ENCODE data around the gene VAMP5.
"Not testable (repeated sequence)": the region's sequence is repeated elsewhere in the genome, so short reads cannot be mapped to it uniquely, and the experiment has no call there.

Gene VAMP5

DNA sequence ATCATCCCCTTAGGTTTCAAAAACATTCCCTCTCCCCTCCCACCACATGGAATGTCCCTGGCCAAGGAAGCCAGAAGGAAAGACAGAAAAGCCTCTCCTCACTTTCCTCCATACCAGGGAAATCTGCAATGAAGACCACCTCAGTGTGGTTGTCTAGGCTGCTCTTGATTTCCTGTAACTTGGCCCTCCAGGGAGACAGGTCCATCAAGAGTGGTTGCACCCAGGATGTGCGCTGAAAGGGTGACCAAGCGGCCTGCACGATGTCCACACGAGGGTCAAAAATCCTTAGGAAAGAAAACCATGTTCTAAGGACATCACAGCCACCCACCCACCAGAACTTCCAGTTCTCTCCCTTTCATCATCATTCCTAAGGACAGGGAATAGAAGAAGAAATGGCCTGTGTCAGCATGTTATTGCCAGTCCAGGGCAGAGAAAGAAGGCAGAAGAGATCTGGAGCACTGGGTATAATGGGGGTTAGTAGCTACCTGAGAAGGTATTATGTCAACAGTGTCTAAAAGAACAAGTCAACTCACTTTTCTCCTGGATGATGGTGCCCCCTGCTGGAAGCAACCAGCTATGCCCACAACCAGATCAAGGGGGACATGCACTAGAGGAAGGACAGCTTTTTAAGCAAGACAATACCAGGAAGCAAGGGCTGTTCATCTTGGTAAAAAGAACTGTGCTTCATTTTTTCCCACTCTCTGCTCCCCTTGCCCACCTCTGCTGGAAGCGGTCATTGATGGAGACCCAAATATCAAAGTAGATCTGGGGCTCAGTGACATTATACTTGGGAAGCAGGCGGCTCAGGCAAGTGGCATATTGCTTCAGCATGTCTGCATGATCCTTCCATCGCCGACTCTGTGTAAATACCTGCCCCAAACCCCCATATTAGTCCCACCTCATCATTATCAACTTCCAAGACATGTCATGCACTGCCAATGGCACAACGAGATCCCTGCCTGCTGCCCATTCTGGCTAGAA is 32.2 kb upstream of the VAMP5 start:
- peak; percentile 78 for DNase-seq

GRCh38 chr2:85553184-85553583 is 31.0 kb upstream of the VAMP5 start:
- DNase-seq = no peak

- no peak for DNase-seq
Measured at GRCh38 chr2:85554980-85555612, 29.1 kb upstream of the VAMP5 start.

DNA sequence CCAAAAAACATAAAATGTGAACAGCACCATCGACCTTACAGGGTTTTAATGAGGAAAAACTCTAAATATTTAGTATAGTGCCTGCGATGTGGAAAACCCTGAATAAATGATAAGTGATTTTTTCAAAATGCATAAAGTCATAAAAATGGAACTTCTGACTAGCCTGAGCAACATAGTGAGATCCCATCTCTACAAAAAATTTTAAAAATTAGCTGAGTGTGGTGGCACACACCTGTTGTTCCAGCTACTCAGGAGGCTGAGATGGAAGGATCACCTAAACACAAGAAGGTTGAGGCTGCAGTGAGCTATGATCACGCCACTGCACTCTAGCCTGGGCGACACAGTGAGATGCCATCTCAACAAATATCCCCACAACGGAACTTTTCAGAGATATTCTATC is 27.1 kb upstream of the VAMP5 start:
- DNase-seq = no peak

- DNase-seq = no peak
Measured at GRCh38 chr2:85558160-85558559, 26.1 kb upstream of the VAMP5 start.

DNA sequence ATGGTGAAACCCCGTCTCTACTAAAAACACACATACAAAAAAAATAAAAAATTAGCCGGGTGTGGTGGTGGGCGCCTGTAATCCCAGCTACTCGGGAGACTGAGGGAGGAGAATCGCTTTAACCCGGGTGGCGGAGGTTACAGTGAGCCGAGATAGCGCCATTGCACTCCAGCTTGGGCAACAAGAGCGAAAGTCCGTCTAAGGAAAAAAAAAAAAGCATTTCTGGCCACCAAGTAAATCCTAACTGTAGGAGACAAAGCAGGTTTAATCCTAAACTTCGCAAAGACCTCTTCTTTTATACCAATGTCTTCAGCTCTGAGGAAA is 23.9 kb upstream of the VAMP5 start:
- DNase-seq = not testable (repeated sequence)

- no peak for DNase-seq
Measured at GRCh38 chr2:85560812-85561279, 23.4 kb upstream of the VAMP5 start.

DNA sequence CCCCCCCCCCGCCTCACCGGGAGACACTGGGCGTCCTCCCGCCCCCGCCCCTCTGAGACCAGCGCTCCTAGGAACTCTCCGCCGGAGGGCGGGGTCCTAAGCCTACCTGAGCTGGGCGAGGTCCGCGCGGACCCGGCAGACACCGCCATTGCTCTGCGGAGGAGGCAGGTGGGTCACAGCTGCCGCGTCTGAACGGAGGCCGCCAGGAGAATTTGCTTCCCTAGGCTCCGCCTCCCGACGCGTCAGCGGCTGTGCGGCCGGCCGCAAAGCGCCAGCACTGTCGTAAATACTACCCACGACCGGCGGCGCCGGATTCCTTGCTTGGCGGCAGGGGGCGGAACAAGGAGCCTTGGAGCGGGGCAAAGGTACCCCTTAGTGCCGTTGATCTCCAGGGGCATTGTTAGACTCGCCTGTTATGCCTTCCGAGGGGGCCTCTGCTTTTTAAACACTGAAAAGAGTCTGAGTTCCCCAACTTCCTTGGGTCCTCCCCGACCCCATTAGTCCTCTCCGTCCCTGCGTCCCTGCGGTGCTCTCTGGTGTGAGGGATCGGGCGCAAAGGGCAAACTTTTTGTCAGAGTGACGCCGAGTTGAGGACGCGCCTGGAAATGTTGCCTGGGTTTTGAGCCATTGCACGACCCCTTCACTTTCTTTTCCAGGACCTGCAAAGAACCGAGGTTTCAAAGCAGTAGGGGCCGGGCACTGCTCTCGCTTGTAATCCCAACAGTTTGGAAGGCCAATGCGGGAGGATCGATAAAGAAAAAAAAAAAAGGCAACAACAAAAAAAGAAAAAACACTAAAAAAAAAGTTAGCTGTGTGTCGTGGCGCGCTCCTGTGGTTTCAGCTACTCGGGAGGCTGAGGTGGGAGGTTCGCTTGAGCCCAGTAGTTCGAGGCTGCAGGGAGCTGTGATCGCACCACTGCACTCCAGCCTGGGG is 22.7 kb upstream of the VAMP5 start, which contains the start of gene GGCX:
Gene GGCX, minus strand, starts transcription at position 214 of the 933 bp plus-strand sequence. Its CDS starts 65 bp downstream, at position 149.
- DNase-seq = peak; percentile 92

- DNase-seq = no peak
Measured at GRCh38 chr2:85564144-85564563, 20.1 kb upstream of the VAMP5 start.

DNA sequence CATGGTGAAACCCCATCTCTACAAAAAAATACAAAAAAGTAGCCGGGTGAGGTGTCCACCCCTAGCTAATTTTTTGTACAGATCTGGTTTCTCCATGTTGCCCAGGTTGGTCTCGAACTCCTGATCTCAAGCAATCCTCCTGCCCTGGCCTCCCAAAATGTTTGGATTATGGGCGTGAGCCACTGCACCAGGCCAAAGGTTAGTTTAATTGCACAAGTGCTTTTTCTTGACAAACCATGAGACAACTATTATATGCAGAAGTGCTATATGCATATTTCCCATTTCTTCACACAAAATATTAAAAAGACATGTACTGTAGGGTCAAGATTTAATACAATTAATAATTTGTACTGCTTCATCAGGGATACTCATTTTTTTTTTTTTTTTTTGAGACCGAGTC is 18.0 kb upstream of the VAMP5 start:
- no peak for DNase-seq

DNA sequence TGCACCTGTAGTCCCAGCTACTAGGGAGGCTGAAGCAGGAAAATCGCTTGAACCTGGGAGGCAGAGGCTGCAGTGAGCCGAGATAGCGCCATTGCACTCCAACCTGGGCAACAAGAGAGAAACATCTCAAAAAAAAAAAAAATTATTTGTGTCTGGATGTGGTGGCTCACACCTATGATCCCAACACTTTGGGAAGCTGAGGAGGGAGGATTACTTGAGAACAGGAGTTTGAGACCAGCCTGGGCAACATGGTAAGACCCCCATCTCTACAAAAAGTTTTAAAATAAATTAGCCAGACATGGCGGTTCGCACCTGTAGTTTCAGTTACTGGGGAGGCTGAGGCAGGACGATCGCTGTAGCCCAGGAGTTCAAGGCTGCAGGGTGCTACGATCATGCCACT is 8.5 kb upstream of the VAMP5 start:
- DNase-seq = no peak

DNA sequence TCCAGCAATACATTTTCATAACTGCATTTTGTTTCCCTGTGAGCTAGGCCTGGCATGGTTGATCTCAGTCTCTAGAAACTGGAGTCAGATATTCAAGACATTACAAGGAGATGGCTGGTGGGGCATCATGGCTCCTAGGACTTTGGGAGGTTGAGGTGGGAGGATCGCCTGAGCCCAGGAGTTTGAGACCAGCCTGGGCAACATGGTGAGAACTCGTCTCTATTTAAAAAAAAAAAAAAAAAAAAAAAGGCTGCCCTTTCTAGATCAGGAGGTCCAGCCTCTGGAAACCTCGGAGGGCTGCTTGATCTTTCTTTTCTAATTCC is 7.2 kb upstream of the VAMP5 start:
- no peak for DNase-seq

DNA sequence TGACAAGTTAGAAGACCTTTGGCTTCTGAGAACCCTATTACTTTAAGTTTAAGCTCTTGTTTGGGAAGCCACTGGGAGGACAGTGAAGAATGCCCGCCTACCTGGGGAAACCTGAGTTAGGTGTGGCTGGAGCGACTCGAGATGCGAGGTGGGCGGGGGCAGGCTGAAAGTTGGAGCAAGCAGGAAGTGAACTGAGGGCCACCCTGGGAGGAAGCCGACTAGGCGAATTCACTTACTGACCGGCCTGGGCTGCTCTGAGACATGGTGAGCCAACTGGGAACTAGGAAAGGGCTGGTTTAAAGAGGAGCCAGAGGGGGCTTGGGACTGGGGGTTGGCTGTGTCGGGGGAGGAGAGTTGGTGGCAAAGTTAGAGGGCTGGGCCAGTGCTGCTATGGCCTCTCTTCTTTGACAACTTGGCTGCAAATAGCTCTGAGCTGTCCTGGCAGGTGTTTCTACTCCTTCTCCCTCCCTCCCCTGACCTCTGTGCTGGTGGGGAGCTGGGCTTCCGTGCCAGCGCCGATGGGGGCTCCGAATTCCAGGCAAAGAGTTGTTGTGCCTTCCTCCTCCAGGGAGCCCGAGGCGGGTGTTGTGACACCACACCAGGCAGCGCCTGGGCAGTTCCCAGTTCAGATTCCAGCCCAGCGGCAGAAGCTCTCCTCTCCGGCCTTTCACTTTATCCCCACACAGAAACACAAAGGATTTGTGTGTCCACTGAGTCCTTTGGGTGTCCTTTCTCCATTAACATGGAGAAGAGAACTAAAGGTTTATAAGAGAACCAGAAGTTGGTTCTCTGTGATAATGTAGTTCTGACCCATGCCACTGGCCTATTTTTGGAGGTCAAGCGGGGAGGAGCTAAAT is 6.6 kb upstream of the VAMP5 start, which contains the start of gene VAMP8:
Gene VAMP8, plus strand, starts transcription at position 201 of the 857 bp plus-strand sequence. Its CDS starts 61 bp downstream, at position 262.
- DNase-seq = peak; percentile 57

- DNase-seq = no peak
Measured at GRCh38 chr2:85578243-85579180, 5.7 kb upstream of the VAMP5 start.

DNA sequence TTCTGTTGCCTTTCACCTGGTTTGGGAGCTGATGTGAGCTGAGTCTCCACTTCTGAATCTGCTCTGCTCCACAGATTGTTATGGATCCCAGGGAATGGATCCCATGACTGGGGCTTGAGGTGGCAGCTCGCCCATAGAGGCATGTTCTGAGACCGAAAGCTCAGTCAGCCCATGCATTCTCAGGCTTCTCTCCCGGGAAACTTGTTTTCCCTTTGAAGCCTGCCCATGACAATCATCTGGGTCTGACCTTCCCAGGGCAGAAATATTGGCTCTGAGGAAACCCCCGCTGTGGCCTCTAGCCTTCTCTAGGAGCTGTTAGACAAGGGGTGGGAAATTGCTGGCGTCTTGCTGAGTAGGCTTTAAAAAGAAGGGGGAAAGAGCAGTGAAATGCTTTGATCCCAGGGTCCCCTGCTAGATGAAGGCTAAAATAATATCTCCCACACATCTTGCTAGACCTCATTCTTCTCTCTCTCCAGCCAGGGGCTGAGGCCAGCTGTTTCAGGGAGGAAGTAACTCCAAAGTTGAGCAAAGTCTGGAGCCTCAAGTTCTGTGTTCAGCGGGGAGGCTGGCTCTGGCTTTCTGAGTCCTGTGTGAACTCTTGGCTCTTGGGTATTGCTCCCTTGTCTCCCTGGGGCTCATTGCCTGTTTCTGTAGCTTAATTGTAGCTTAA is 4.8 kb upstream of the VAMP5 start:
- no peak for DNase-seq

GRCh38 chr2:85580206-85580605 is 4.0 kb upstream of the VAMP5 start:
- no peak for DNase-seq

DNA sequence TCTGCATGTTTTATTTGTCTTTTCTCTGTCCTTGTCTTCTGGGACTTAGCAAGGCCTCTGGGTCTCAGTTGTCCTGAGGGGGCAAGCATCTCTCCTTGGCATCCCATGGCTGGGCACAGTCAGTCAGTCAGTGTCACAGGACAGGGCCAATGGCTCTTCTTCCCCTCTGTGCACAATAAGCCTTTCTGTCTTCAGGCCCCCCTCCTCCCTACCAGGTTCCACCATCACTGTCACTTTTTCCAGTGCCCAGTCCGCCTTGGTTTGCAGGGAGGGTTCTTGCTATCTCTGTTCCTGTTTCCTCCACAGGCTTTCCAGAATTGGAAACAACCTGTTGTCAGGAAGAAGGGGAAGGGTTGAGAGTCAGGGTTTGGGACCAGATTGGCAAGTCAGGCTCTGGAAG is 1.7 kb upstream of the VAMP5 start:
- no peak for DNase-seq

- no peak for DNase-seq
Measured at GRCh38 chr2:85583667-85584353, 421 bp upstream of the VAMP5 start.

Data from stimulated activated CD4-positive, alpha-beta T cell treated with anti-CD3 and anti-CD28 coated beads, Interleukin-12 subunit alpha, Interleukin-12 subunit beta, amount 100 ng/mL, for 4 hours (primary cell).